ENCODE results near the gene EPHX1.

DNA sequence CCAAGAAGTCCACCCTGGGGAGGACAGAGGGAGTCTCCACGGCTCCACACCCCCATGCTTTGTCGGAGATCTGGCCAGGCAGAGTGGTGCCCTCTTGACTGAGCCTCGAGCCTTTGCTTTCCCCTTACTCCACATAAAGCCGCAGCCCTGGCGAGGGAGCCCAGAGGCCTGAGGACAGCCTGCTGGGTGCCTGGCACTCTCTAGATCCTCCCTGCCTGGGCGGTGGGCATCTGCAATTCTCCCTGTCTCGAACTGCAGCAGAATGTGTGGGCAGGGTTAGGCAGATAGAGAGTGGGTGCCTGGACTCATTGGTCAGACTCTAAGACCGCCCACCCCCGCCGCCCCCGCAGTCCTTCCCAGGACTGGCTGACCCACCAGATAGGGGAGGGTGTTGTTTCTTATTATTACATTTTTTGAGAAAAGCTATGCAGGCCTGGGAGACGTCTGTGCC lies 13.9 kb downstream of the EPHX1 start:
- TF ChIP-seq, protein P1, sequence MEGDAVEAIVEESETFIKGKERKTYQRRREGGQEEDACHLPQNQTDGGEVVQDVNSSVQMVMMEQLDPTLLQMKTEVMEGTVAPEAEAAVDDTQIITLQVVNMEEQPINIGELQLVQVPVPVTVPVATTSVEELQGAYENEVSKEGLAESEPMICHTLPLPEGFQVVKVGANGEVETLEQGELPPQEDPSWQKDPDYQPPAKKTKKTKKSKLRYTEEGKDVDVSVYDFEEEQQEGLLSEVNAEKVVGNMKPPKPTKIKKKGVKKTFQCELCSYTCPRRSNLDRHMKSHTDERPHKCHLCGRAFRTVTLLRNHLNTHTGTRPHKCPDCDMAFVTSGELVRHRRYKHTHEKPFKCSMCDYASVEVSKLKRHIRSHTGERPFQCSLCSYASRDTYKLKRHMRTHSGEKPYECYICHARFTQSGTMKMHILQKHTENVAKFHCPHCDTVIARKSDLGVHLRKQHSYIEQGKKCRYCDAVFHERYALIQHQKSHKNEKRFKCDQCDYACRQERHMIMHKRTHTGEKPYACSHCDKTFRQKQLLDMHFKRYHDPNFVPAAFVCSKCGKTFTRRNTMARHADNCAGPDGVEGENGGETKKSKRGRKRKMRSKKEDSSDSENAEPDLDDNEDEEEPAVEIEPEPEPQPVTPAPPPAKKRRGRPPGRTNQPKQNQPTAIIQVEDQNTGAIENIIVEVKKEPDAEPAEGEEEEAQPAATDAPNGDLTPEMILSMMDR (IDR thresholded peaks at IDR 0.05): no peak
- TF ChIP-seq POLR2A (IDR thresholded peaks at IDR 0.05): no peak

Data from ovary (tissue), 3 donors.